ENCODE results near the gene COL4A2. TPM values are rescaled to one million over a fixed set of nuclear protein-coding genes. Genes with fewer than 3 reads are reported as not detected.

COL4A2 gene
- total RNA-seq, 3 donors from 2014 or later (not counting 1 experiment from before 2014, with no cell fraction given) = not detected

DNA sequence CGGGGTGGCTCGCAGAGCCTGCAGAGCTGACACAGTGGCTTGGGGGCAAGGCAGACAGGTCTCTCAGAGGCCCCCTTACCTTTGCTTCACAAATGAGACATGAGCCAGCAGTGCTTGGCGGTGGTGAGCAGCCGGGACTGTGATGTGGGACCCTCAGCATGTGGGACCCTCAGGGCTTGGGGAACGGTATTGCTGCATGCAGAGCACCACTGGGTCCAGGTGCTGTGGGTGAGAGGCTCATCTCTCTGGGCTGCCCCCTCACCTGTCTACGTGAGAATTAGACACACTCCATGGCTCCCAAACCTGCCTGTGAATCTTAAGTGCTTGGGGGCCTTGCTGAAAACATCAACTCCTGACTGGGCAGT is 106.6 kb downstream of the COL4A2 start:
- Mint-ChIP-seq H3K27ac (no peak overlapping the region), H3K9me3 (no peaks in the 10 kb centered on the region), H3K27me3 (ENCODE audit: low read depth in 2 of 2) (peaks cover 17 to 59% of the 10 kb centered on the region in 2 donors), H3K4me1 (no peaks in the 10 kb centered on the region), H3K4me3 (no peak overlapping the region), H3K36me3 (no peaks in the 10 kb centered on the region)
- Histone ChIP-seq H3K4me3 (ENCODE audit: low read length) (no peak overlapping the region), H3K4me1 (ENCODE audit: control insufficient read depth, insufficient read depth, low read length) (no peaks in the 10 kb centered on the region), H3K36me3 (ENCODE audit: control insufficient read depth, insufficient read depth, low read length) (no peaks in the 10 kb centered on the region), H3K27me3 (ENCODE audit: control insufficient read depth, insufficient read depth, low read length) (no peaks in the 10 kb centered on the region), H3K27ac (ENCODE audit: low read length) (no peak overlapping the region), H3K9me3 (ENCODE audit: control insufficient read depth, insufficient read depth, low read length) (no peaks in the 10 kb centered on the region)
- ATAC-seq (no peak), DNase-seq (no peak)
- intact Hi-C loops (cut with micrococcal nuclease) = no loop called here
- WGBS (ENCODE audit: insufficient coverage) = 74% methylated on average over 6 of the region's 6 CpGs
- TF ChIP-seq, protein P1, sequence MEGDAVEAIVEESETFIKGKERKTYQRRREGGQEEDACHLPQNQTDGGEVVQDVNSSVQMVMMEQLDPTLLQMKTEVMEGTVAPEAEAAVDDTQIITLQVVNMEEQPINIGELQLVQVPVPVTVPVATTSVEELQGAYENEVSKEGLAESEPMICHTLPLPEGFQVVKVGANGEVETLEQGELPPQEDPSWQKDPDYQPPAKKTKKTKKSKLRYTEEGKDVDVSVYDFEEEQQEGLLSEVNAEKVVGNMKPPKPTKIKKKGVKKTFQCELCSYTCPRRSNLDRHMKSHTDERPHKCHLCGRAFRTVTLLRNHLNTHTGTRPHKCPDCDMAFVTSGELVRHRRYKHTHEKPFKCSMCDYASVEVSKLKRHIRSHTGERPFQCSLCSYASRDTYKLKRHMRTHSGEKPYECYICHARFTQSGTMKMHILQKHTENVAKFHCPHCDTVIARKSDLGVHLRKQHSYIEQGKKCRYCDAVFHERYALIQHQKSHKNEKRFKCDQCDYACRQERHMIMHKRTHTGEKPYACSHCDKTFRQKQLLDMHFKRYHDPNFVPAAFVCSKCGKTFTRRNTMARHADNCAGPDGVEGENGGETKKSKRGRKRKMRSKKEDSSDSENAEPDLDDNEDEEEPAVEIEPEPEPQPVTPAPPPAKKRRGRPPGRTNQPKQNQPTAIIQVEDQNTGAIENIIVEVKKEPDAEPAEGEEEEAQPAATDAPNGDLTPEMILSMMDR (IDR thresholded peaks at IDR 0.05) = no peak

DNA sequence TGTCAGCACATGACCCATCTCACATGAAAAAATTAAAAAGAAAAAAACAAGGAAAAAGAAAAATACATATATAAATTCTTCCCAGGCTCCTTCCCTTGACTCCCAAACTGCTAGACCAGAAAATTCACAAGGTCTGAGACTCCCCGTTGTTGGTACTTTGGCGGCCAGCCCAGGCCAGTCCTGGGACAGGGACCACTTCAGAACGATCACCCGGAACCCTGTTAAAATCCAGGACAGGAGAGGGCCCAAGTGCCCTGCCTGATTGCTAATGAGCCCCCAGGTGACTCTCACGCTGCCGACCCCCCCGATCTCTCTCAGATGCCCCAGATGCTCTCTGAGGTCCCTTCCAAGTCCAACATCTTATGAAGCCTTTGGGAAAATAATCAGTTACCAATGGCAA is 107.2 kb downstream of the COL4A2 start:
- H3K36me3 Mint-ChIP-seq = no peaks in the 10 kb centered on the region
- H3K4me1 Mint-ChIP-seq = no peaks in the 10 kb centered on the region
- intact Hi-C loops (cut with micrococcal nuclease) = no loop called here
- no peak overlapping the region for H3K4me3 ChIP-seq (ENCODE audit: low read length)
- no peaks in the 10 kb centered on the region for H3K27me3 ChIP-seq (ENCODE audit: control insufficient read depth, insufficient read depth, low read length)
- no peaks in the 10 kb centered on the region for H3K4me1 ChIP-seq (ENCODE audit: control insufficient read depth, insufficient read depth, low read length)
- H3K27ac Mint-ChIP-seq = no peak overlapping the region
- TF ChIP-seq, protein P1 (IDR thresholded peaks at IDR 0.05) = no peak
- H3K27ac ChIP-seq (ENCODE audit: low read length) = no peak overlapping the region
- DNase-seq (no peak), ATAC-seq (no peak)
- 91% methylated on average over 7 of the region's 7 CpGs for WGBS (ENCODE audit: insufficient coverage)
- H3K27me3 Mint-ChIP-seq (ENCODE audit: low read depth in 2 of 2) = peaks cover 20 to 62% of the 10 kb centered on the region in 2 donors
- no peaks in the 10 kb centered on the region for H3K36me3 ChIP-seq (ENCODE audit: control insufficient read depth, insufficient read depth, low read length)
- no peaks in the 10 kb centered on the region for H3K9me3 ChIP-seq (ENCODE audit: control insufficient read depth, insufficient read depth, low read length)
- no peak overlapping the region for H3K4me3 Mint-ChIP-seq
- no peaks in the 10 kb centered on the region for H3K9me3 Mint-ChIP-seq

DNA sequence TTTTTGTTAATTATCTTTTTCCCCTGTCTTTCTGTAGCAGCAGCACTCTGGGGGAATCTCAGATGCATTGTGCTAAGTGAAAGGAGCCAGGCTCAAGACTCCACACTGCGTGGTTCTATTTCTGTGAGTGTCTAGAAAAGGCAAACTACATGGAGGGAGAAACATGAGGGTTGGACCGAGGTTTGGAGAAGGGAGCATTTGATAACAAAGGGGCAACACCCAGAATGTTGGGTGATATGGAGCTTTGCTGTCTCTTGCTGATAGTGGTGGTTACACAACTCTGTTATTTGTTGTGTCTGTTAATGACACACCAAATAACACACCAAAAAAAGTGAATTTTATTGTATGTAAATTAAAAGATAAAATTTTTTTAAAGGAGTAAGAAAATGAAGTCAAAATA is 107.8 kb downstream of the COL4A2 start:
- peaks cover 3% of the 10 kb centered on the region for H3K27me3 ChIP-seq (ENCODE audit: control insufficient read depth, insufficient read depth, low read length)
- 80% methylated on average over 2 of the region's 2 CpGs for WGBS (ENCODE audit: insufficient coverage)
- H3K4me3 ChIP-seq (ENCODE audit: low read length) = no peak overlapping the region
- no peaks in the 10 kb centered on the region for H3K4me1 Mint-ChIP-seq
- H3K4me3 Mint-ChIP-seq = no peak overlapping the region
- ATAC-seq (no peak), DNase-seq (no peak)
- no peak overlapping the region for H3K27ac Mint-ChIP-seq
- intact Hi-C loops (cut with micrococcal nuclease) = no loop called here
- H3K9me3 ChIP-seq (ENCODE audit: control insufficient read depth, insufficient read depth, low read length) = no peaks in the 10 kb centered on the region
- TF ChIP-seq, protein P1 (IDR thresholded peaks at IDR 0.05) = no peak
- no peaks in the 10 kb centered on the region for H3K36me3 ChIP-seq (ENCODE audit: control insufficient read depth, insufficient read depth, low read length)
- no peaks in the 10 kb centered on the region for H3K9me3 Mint-ChIP-seq
- no peaks in the 10 kb centered on the region for H3K36me3 Mint-ChIP-seq
- no peak overlapping the region for H3K27ac ChIP-seq (ENCODE audit: low read length)
- peaks cover 20 to 62% of the 10 kb centered on the region in 2 donors for H3K27me3 Mint-ChIP-seq (ENCODE audit: low read depth in 2 of 2)
- no peaks in the 10 kb centered on the region for H3K4me1 ChIP-seq (ENCODE audit: control insufficient read depth, insufficient read depth, low read length)

DNA sequence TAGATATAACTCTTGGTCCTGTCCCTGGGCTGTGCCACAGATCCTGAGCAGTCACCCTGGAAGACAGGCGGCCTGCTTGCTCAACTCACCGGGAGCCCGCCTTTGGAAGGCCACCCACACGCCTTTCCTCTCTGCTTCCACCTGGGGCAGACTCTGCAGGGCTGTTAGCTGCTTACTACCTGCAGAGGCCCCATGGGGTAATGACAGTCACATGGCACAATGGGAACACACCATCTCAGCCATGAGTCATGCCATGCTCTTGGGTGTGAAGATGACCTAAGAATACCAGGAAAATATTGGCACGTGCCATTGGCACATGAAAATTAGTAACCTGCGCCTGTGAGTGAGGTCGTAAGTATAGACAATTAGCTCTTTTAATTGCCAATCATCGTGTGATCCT is 108.6 kb downstream of the COL4A2 start:
- H3K27ac Mint-ChIP-seq = no peak overlapping the region

More for the DNA sequence above, 108.6 kb downstream of the COL4A2 start:
- no peaks in the 10 kb centered on the region for H3K9me3 ChIP-seq (ENCODE audit: control insufficient read depth, insufficient read depth, low read length)
- H3K27ac ChIP-seq (ENCODE audit: low read length) = no peak overlapping the region
- no peak overlapping the region for H3K4me3 ChIP-seq (ENCODE audit: low read length)
- DNase-seq (no peak), ATAC-seq (no peak)
- H3K27me3 ChIP-seq (ENCODE audit: control insufficient read depth, insufficient read depth, low read length) = peaks cover 7% of the 10 kb centered on the region
- Mint-ChIP-seq H3K4me1 (no peaks in the 10 kb centered on the region), H3K36me3 (no peaks in the 10 kb centered on the region), H3K27me3 (ENCODE audit: low read depth in 2 of 2) (peaks cover 20 to 65% of the 10 kb centered on the region in 2 donors), H3K9me3 (no peaks in the 10 kb centered on the region), H3K4me3 (no peak overlapping the region)
- 90% methylated on average over 8 of the region's 8 CpGs for WGBS (ENCODE audit: insufficient coverage)
- TF ChIP-seq, protein P1 (IDR thresholded peaks at IDR 0.05) = no peak
- no peaks in the 10 kb centered on the region for H3K4me1 ChIP-seq (ENCODE audit: control insufficient read depth, insufficient read depth, low read length)
- no peaks in the 10 kb centered on the region for H3K36me3 ChIP-seq (ENCODE audit: control insufficient read depth, insufficient read depth, low read length)
- intact Hi-C loops (cut with micrococcal nuclease) = no loop called here

Data from natural killer cell (primary cell).